HL-60/S4 treated with phorbol 12-myristate 13-acetate at 8.2 ng/mL for 4 days and 3 days (cell line): ENCODE data around the gene GAD2.
"Not testable (repeated sequence)": the region's sequence is repeated elsewhere in the genome, so short reads cannot be mapped to it uniquely, and the experiment has no call there.

Source experiments
- in situ Hi-C: fragments of 300-500 bp; cut with MboI; formaldehyde crosslinking; loops from 2 replicates; pipeline ENCODE4 v1.15.0; 2022; ENCODE audit warnings: low sequenced_read_pairs

The GAD2 gene

DNA sequence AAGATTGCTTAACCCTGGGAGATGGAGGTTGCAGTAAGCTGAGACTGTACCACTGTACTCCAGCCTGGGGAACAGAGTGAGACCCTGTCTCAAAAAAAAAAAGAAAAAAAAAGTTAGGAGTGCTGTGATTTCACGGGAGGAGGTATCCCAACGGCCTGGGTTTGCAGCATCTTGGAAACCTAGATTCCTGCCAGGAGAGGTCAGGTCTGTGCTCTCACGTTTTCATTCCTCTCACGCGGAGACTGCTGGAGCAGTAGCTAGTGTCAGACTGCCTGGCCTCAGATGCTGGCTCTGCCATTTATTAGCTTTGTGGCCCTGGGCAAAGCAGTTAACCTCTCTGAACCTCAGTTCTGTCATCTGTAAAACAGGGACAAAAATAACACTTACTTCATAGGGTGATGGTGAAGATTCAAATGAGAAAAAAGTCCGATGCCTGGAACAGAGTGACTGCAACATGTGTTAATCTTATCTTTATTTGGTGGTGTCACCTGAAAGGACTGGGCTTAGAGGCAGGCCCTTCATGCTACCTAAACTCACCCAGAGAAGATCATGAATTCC, 94.9 kb downstream of the GAD2 start:
- in situ Hi-C loops, result no loop called here

DNA sequence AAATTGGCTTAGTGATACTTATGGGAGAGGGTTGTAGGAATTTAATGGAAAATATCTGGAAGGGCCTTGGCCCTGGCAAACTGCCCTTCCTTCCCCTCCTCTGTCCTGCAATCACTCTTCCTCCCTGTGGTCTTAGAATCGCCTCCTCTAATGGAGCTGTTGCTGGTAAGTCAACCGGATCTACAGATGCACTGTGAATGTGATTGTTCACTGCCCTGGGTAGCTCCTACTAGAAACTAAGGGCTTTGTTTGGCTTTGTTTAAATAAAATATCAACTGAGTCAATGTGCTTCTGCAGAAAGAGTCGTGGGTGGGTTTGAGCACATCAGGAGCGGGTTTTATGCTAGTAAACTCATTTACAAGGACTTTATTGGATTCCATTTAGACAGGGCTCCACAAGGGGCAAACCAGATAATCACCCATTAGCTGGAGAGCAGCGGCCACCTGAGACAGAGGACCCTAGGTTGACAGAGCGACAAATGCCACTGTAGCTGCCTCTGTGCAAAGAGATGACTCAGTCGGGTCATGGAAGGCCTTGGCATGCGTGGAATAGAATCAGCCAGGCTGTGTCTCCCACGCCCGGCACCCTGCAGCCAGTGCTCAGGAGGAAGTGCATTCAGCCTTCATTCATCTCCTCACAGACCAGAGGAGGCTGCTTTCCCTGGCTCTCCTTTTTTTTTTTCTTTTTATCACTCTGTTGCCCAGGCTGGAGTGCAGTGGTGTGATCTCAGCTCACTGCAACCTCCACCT, 97.9 kb downstream of the GAD2 start:
- in situ Hi-C loops, result no loop called here

DNA sequence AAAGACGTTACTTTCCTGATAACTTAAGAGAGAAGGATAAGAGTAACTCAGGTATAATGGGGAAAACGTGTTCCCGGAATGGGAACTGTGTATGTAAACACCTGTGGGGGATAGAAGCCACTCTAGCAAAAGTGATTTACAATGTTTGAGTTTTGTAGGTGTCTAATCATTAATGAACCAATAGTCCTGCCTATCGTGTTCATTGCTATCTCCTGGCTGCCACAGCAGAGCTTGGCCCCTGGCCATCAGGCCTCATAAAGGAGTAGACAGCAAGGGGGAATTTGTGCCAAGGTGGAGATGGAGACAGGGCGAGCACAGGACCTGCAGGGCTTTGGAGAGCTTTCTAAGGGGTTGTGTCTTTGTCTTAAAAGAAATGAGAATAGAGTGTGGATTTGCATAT, 102.1 kb downstream of the GAD2 start:
- in situ Hi-C loops, result no loop called here

DNA sequence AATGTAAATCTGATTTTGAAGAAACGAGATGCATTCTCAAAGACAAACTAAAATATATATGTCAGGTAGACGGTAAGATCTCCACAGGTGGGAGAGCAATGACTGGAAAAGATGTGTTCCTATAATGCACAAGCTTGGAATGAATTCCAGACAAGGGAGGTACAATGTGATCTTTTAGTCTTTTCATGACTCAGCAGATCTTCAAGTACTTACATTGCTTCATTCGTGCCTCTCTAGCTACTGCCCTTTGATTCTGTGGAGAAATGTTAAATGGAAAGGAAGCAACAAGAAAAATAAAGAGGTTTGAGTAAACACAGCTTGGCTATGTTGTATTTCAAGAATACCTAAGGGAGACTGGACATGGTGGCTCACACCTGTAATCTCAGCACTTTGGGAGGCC, 106.6 kb downstream of the GAD2 start:
- in situ Hi-C loops, result no loop called here

DNA sequence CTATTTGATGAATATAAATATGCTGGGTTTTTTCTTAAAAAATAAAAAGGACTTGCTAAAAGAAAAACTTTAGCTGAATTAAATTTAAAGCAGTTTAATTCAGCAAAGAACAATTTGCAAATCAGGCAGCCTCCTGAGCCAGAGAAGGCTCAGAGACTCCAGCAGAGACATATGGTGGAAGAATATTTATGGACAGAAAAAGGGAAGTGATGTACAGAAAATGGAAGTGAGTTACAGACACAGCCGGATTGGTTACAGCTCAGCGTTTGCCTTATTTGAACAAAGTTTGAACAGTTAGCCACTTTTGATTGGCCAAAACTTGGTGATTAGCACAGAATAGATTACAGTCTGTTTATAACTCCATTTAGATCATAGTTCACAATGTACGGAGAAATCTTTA, 110.3 kb downstream of the GAD2 start:
- in situ Hi-C loops, result no loop called here

DNA sequence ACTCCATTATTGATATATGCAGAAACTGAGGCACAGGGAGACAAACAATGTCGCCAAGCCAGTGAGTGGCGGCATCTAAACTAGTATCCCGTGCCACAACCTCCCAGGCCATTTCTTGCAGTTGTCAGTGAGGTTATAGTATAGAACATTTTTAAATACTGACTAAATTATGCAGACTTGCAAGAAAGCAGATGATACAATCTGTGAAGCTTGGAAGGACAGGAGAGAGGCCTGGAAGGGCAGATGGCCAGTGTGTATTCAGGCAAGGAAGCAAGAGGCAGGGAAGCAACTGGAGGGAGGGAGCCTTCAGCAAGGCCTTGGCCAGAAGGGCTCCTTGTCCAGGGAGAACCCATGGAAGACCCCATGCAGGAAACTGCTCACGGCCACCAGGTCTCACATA, 111.2 kb downstream of the GAD2 start:
- in situ Hi-C loops, result no loop called here

DNA sequence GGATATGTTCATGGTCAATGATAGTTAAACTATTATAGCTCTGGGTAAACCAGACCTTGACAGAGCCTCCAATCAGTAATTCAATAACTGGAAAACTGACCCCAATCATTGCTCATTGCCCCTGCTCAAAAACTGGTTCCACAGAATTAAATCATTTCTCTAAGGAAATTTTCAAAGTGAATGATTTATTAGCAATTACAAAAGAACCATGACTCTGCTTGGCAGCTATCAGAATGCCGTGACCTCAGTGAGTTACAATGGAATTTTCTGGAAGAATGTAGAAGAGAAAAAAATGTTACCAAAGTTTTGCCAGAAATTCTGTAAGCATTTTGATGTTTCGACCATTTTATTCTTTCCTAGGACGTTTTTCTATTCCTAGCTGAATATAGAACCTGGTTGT, 114.8 kb downstream of the GAD2 start:
- in situ Hi-C loops, result no loop called here

DNA sequence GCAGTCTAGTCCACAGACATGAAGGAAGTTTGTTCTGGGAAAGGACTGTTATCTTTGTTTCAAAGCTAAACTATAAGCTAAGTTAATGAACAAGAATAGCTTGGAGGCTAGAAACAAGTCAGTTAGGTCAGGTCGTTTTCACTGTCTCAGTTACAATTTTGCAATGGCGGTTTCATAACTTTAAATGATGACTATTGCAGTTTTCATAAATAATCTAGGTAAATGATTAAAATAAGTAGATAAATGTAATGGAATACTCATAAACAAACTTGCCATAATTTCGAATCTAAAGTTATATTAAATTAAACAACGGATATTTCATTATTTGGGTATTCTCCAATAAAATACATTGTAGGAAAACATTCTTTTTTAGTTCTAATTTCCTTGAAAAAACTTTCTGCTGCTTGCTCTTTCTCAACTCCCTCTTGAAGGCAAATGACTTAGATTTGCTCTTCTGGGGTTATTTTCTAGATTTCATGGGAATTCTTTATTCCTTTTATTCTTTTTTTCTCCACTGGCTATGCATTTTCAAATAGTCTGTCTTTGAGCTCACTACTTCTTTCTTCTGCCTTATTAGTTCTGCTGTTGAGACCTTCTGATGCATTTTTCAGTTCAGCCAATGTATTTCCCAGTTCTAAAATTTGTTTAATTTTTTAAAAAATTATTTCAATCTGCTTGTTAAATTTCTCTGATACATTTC, 117.8 kb downstream of the GAD2 start:
- in situ Hi-C loops, result no loop called here

DNA sequence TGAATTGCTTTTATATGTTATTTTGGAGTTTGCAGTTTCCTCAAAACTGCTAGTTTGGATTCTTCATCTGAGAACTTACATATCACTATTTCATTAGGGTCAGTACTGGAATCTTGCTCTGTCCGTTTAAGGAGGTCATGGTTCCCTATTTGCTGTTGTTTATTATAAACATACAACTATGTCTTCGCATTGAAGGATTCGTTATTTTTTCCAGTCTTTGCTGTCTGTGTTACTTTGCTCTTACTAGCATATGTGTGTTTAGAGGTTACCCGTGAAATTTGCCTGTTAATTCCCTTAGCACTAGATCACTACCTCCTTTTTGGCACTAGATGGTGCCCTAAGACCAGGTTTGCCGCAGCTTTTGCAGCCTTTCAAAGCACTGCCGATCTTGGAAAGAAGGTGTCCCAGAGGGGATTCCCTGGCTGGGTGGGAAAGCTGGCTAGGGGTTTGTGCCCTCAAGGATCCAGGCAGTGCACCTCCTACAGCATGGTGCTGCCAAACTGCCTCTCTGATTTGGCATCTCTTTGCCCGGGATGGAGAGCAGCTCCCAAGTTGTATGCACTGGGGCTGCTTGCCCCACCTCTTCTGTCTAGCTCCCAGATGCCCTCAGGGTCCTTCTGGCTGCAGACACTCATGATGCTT, 118.5 kb downstream of the GAD2 start:
- in situ Hi-C loops, result loop anchor here (5.0 kb wide), 1 partner anchor 52 kb away; no protein-coding TSS in a partner anchor

DNA sequence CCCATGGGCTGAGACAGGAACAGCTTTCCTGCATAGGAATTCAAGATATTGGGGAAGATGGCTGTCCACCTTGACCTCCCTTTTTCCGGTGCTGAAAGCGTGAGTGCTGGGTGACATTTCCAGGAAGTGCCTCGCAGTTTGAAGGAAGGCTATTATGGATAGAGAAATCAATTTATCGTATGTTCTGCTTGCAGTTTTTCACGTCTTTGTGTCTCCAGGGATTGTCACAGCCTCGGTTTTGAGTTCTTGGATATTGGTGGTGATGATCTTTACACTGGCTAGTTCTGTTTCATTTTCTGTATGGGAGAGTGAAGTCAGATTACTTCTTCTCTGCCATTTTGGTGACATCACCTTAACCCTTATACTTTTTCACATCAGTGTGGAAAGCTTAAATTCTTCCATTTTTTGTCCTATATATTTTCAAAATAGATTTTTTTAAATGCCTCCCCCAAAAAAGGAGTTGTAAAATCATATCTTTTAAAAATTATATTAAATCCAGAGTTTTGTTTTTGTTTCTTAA, 119.1 kb downstream of the GAD2 start:
- in situ Hi-C loops, result loop anchor here (5.0 kb wide), 1 partner anchor 52 kb away; no protein-coding TSS in a partner anchor

DNA sequence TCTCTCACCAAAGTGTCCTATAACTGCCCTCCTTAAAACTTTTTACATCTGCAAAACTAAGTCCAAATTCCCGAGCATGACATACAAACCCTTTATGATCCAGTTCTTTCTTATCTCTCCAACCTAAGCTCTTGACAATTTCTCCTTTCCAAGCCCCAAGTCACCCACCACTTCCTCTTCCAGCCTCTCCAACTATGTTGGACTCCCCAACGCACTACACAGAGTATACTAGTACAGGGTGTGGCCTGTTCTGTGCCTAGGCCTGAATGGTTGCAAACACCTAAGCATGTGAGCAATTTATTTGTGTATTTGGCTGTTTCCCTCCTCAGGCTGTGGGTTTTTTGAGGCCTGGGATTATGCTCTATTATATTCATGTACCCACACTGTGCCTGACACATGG, 120.4 kb downstream of the GAD2 start:
- in situ Hi-C loops, result loop anchor here (5.0 kb wide), 1 partner anchor 50 kb away; no protein-coding TSS in a partner anchor

DNA sequence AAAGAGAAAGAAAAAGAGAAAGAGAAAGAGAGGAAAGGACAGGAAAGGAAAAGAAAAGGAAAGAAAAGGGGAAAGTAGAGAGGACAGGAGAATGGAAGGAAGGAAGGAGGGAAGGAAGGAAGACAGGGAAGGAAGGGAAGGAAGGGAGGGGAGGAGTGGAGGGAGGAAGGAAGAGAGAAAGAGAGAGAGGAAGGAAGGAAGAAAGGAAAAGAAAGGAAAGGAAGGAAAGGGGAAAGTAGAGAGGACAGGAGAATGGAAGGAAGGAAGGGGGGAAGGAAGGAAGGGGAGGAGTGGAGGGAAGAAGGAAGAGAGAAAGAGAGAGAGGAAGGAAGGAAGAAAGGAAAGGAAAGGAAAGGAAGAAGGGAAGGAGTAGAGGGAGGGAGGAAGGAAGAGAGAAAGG, 125.1 kb downstream of the GAD2 start:
- in situ Hi-C loops, result no loop called here

DNA sequence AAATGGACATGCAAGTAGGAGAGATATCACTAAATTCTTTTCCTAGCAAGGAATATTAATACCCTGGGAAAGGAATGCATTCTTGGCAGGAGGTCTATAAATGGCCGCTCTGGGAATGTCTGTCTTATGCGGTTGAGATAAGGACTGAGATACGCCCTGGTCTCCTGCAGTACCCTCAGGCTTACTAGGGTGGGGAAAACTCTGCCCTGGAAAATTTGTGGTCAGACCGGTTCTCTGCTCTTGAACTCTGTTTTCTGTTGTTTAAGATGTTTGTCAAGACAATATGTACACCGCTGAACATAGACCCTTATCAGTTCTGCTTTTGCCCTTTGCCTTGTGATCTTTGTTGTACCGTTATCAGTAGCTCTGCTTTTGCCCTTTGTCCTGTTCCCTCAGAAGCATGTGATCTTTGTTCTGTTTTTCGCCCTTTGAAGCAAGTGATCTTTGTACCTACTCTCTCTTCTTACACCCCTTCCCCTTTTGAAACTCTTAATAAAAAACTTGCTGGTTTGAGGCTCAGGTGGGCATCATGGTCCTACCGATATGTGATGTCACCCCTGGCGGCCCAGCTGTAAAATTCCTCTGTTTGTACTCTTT, 132.3 kb downstream of the GAD2 start:
- in situ Hi-C loops, result not testable (repeated sequence)
